ENCODE data around the gene FEZ2.

DNA sequence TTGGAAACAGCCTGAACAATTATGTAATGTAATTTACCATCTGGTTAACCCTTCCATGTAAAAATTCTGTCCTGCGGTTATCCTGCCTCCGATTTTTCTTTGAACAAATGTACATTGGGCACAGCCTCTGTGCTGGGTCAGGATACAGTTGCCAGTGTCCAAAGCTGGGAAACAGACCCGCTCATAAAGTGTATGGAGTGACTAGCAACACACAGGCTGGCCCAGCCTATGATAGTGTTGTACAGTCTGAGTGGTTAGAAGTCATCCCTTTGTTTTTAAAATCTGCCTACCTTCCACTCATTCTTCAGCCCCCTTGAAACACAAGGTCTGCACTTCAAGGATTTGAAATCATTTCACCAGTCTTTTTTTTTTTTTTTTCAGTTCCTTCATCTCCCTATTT, 50.1 kb downstream of the FEZ2 start:
- no peak for TF ChIP-seq EZH2 (IDR thresholded peaks at IDR 0.05)
- TF ChIP-seq, protein P1, sequence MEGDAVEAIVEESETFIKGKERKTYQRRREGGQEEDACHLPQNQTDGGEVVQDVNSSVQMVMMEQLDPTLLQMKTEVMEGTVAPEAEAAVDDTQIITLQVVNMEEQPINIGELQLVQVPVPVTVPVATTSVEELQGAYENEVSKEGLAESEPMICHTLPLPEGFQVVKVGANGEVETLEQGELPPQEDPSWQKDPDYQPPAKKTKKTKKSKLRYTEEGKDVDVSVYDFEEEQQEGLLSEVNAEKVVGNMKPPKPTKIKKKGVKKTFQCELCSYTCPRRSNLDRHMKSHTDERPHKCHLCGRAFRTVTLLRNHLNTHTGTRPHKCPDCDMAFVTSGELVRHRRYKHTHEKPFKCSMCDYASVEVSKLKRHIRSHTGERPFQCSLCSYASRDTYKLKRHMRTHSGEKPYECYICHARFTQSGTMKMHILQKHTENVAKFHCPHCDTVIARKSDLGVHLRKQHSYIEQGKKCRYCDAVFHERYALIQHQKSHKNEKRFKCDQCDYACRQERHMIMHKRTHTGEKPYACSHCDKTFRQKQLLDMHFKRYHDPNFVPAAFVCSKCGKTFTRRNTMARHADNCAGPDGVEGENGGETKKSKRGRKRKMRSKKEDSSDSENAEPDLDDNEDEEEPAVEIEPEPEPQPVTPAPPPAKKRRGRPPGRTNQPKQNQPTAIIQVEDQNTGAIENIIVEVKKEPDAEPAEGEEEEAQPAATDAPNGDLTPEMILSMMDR (IDR thresholded peaks at IDR 0.05), result no peak

Measured in neural progenitor cell (in vitro differentiated cells).